Breast epithelium (tissue), 4 donors: ENCODE measurements around the gene TSFM. TPM values are rescaled to one million over a fixed set of nuclear protein-coding genes. Genes with fewer than 3 reads are reported as not detected.
A peak's percentile ranks its signal among the peaks of the same experiment; 100 is the strongest.

Source experiments
- DNase-seq, 2 donors: peaks; one replicate each; pipeline ENCODE4 v3.0.0-alpha.2; 2019; ENCODE audit warnings: low spot score in 2 of 2
- H3K27ac ChIP-seq, 2 donors: fragments of 200-600 bp; sonication (generic) in 1 of 2; one replicate each; pipeline ENCODE4 v1.5.1; 2016 to 2019; ENCODE audit warnings: mild to moderate bottlenecking in 1 of 2
- H3K27me3 ChIP-seq, 2 donors: fragments of 200-600 bp; sonication (generic) in 1 of 2; one replicate each; pipeline versions ENCODE4 v1.5.1 to v1.6.0; 2017 to 2019; ENCODE audit warnings: control low read depth in 1 of 2, mild to moderate bottlenecking in 1 of 2
- H3K36me3 ChIP-seq: fragments of 200-600 bp; one replicate; pipeline ENCODE4 v1.5.1; 2019
- H3K4me1 ChIP-seq, 2 donors: fragments of 200-600 bp; sonication (generic); one replicate each; pipeline ENCODE4 v1.5.1; 2016 to 2019; ENCODE audit warnings: control low read depth in 1 of 2
- H3K4me3 ChIP-seq, 3 donors: fragments of 200-600 bp; sonication (generic); 1 replicate in 2 of 3; 2 replicates in 1 of 3; pipeline ENCODE4 v1.5.1; 2016 to 2019; ENCODE audit warnings: mild to moderate bottlenecking in 3 of 3, moderate library complexity in 2 of 3
- H3K9me3 ChIP-seq, 2 donors: fragments of 200-600 bp; sonication (generic) in 1 of 2; one replicate each; pipeline ENCODE4 v1.5.1; 2016 to 2019; ENCODE audit warnings: control low read depth in 1 of 2
- POLR2A ChIP-seq: fragments of 450-650 bp; IDR thresholded peaks from one replicate; pipeline ENCODE4 v1.6.1; 2016; ENCODE audit warnings: antibody characterized with exemption, mild to moderate bottlenecking, moderate library complexity
- POLR2AphosphoS5 ChIP-seq, 3 donors: sonication (generic); formaldehyde crosslinking; IDR thresholded peaks; one replicate each; pipeline ENCODE4 v1.6.1; 2017; ENCODE audit warnings: antibody characterized with exemption in 3 of 3
- intact Hi-C: fragments of 100-400 bp; cut with DNase I; formaldehyde crosslinking; loops from one replicate; pipeline ENCODE4 v1.15.1; 2023; ENCODE audit warnings: low total_unique reads
- total RNA-seq, 3 donors: library from RNA; depleted of rRNA; stranded (reverse); fragments of >200 nt; gene quantifications; one replicate each; pipeline ENCODE4 v1.1.0, GENCODE V29; 2016
- TF ChIP-seq, protein P1 (sequence below), 3 donors: fragments of 450-650 bp; IDR thresholded peaks; one replicate each; pipeline ENCODE4 v1.5.1; 2016 to 2017; ENCODE audit warnings: antibody characterized with exemption in 3 of 3, mild to moderate bottlenecking in 3 of 3, moderate library complexity in 3 of 3

TSFM gene
- total RNA-seq, 3 donors from 2014 or later = 17.9 to 30.8 (median 27.2) TPM

DNA sequence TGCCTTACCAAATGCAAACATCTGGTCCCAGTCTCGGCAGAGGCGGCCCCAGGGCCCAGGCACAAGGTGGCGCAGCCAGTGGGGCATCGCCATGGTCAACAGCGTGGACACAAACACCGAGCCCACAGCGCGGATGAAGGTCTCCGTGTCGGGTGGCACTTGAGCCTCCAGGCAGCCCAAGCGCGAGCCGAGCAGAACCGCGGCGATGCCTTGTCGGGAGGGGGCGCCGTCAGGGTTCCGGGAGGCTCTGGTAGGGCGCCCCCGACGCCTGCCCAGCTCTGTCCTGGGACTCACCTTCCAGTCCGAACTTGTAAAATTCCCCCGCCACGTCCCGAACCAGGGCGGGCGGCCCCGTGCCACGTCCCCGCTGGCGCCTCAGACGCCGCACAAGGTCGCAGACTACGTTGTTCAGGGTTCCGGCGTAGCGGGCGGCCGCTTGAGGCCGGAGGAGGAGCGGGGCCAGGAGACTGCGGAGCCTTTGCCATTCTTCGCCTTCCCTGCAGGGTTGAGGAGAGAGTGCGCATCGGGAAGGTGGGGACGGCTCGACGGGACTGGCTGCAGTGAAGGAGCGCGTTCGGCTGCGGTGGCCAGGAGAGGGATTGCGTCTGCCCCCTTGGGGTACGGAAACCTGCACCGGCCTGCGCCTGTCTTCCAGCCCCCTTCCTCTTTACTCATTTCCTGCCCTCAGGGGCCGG, 17.4 kb upstream of the TSFM start:
- no peaks in the 10 kb centered on the region for H3K9me3 ChIP-seq
- peaks cover 0 to 25% of the 10 kb centered on the region in 2 donors for H3K27me3 ChIP-seq
- no peaks in the 10 kb centered on the region for H3K36me3 ChIP-seq
- H3K4me1 ChIP-seq = peaks cover 0 to 8% of the 10 kb centered on the region in 2 donors
- no peak overlapping the region for H3K27ac ChIP-seq
- intact Hi-C loops = no loop called here
- DNase-seq = peak in 1 of 2 donors; percentile 54
- TF ChIP-seq, protein P1, sequence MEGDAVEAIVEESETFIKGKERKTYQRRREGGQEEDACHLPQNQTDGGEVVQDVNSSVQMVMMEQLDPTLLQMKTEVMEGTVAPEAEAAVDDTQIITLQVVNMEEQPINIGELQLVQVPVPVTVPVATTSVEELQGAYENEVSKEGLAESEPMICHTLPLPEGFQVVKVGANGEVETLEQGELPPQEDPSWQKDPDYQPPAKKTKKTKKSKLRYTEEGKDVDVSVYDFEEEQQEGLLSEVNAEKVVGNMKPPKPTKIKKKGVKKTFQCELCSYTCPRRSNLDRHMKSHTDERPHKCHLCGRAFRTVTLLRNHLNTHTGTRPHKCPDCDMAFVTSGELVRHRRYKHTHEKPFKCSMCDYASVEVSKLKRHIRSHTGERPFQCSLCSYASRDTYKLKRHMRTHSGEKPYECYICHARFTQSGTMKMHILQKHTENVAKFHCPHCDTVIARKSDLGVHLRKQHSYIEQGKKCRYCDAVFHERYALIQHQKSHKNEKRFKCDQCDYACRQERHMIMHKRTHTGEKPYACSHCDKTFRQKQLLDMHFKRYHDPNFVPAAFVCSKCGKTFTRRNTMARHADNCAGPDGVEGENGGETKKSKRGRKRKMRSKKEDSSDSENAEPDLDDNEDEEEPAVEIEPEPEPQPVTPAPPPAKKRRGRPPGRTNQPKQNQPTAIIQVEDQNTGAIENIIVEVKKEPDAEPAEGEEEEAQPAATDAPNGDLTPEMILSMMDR (IDR thresholded peaks at IDR 0.05) = peak in 2 of 3 donors; percentile 22 to 23
- TF ChIP-seq POLR2AphosphoS5 (IDR thresholded peaks at IDR 0.05) = no peak
- H3K4me3 ChIP-seq = peak overlapping the region; percentile 5 to 63 (median 56)

DNA sequence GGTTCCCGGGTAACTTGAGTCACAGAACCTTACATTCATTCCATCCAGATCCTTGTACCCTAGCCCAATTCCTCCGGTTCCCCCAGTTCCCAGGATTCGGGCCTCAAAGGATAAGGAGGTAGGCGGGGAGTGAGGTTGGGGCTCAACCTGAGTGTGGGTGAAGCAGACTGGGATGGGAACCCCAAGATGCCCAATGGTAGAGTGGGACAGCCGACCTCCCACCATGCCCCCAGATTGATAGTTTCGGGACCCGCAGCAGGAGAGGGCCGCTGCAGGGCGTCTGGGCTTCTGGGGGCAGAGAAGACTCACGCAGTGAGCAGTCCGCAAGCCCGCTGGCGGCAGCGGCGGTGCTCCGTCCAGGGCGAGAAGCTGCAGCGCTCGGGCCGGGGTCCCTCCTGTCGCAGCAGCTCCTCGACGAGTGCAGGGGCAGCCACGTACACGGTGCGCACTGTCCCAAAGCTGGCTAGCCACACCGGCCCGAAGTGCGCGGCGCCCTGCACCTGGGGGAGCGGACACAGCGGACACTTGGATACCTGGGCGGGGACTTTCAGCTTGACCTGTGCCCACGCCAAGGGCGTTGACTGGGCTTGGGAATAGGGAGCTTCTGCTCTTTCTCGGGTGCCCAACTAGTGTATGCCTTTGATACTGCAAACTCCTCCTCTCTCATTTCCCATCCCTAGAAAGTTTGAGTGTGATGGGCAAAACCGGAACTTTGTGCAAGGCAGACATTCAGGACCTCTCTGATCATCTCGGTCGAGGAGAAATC, 16.7 kb upstream of the TSFM start:
- Histone ChIP-seq H3K27me3 (peaks cover 0 to 25% of the 10 kb centered on the region in 2 donors), H3K4me3 (peak overlapping the region in 2 of 3 donors; percentile 56 to 63), H3K9me3 (no peaks in the 10 kb centered on the region), H3K27ac (no peak overlapping the region), H3K36me3 (no peaks in the 10 kb centered on the region), H3K4me1 (peaks cover 0 to 8% of the 10 kb centered on the region in 2 donors)
- no peak for TF ChIP-seq POLR2A
- TF ChIP-seq, protein P1 (IDR thresholded peaks at IDR 0.05) = no peak
- TF ChIP-seq POLR2AphosphoS5 (IDR thresholded peaks at IDR 0.05) = no peak
- intact Hi-C loops = no loop called here
- no peak for DNase-seq

DNA sequence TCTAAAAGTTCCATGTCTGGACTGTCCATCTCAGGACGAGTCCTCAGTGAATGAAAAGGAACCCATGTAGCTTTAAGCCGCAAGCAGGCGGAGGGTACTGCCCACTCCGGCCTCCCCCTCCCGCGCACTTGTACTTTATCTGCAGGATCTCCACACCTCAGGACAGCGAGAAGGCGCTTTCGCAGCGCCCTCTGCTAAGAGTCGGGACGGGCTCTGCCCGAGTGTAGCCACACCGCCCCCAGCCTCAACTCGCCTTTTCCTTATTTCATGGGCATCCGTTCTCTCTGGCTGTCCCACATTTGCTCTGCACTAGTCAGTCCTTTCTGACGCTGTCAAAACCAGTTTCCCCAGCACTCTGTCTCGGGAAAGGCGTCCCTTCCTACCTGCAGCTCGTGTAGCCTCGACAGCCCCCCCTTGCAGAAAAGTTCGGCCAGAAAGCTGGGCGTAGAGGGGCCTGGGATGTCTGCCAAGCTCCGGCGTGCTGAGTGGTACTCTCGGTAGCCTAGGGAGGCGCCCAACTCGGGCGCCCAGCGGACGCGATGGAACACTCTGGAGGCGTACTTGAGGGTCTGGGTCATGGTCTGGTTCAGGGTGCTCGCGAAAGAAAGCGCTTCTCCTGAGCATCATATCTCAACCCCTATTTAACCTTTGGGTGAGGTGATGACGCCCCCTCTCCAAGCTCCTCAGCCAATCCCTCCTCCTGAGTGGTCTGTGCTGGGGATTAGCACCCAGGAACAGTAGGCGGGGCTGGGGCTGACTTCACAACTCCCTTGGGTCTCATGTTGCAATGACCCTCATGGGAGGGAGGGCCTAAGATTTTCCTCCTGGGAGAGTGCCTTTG, 15.9 kb upstream of the TSFM start, which contains the start of gene CYP27B1:
Gene CYP27B1, minus strand, starts transcription at position 615 of the 841 bp plus-strand sequence. Its CDS starts 37 bp downstream, at position 578.
- TF ChIP-seq POLR2AphosphoS5 (IDR thresholded peaks at IDR 0.05) (no peak), POLR2A (no peak)
- TF ChIP-seq, protein P1 (IDR thresholded peaks at IDR 0.05) = no peak
- Histone ChIP-seq H3K4me3 (peak within 1 kb of the TSS; percentile 7 to 63 (median 56)), H3K4me1 (peaks cover 4 to 8% of the 10 kb centered on the region in 2 donors), H3K36me3 (no peaks in the 10 kb centered on the region), H3K27me3 (peaks cover 0 to 25% of the 10 kb centered on the region in 2 donors), H3K27ac (no peak within 1 kb of the TSS), H3K9me3 (no peaks in the 10 kb centered on the region)
- intact Hi-C loops = no loop called here
- DNase-seq = no peak

DNA sequence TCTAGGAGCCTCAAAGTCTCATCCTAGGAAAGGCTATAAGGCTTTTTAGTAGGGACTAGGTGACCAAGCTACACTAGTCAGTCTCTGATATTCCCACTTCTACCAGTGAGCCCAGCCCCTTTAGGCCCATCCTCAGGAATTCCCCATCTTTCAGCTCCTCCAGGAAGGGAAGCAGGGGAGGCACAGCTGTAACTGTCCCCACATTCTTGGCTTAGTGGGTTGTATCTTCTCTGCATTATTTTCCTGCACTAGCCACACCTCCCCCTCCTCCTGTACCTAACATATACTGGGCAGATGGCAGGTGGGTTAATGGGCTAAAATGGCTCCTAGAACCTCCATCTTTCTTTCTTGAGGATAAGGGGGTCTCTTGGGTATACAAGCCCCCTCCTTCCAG, 15.3 kb upstream of the TSFM start:
- no peaks in the 10 kb centered on the region for H3K9me3 ChIP-seq
- TF ChIP-seq POLR2A (no peak), POLR2AphosphoS5 (IDR thresholded peaks at IDR 0.05) (no peak)
- TF ChIP-seq, protein P1 (IDR thresholded peaks at IDR 0.05) = no peak
- peaks cover 0 to 25% of the 10 kb centered on the region in 2 donors for H3K27me3 ChIP-seq
- H3K36me3 ChIP-seq = no peaks in the 10 kb centered on the region
- DNase-seq = no peak
- H3K4me1 ChIP-seq = peaks cover 4 to 8% of the 10 kb centered on the region in 2 donors
- no peak overlapping the region for H3K27ac ChIP-seq
- intact Hi-C loops = no loop called here
- H3K4me3 ChIP-seq = no peak overlapping the region
